Measurements from ENCODE around the gene ALDH1A1. TPM values are rescaled to one million over a fixed set of nuclear protein-coding genes. Genes with fewer than 3 reads are reported as not detected.

Gene ALDH1A1
- total and polyA plus RNA-seq, 2 of the 8 experiments (the other 6 are each of a cell fraction or from before 2014, with no cell fraction given): 0.50 to 0.82 TPM

DNA sequence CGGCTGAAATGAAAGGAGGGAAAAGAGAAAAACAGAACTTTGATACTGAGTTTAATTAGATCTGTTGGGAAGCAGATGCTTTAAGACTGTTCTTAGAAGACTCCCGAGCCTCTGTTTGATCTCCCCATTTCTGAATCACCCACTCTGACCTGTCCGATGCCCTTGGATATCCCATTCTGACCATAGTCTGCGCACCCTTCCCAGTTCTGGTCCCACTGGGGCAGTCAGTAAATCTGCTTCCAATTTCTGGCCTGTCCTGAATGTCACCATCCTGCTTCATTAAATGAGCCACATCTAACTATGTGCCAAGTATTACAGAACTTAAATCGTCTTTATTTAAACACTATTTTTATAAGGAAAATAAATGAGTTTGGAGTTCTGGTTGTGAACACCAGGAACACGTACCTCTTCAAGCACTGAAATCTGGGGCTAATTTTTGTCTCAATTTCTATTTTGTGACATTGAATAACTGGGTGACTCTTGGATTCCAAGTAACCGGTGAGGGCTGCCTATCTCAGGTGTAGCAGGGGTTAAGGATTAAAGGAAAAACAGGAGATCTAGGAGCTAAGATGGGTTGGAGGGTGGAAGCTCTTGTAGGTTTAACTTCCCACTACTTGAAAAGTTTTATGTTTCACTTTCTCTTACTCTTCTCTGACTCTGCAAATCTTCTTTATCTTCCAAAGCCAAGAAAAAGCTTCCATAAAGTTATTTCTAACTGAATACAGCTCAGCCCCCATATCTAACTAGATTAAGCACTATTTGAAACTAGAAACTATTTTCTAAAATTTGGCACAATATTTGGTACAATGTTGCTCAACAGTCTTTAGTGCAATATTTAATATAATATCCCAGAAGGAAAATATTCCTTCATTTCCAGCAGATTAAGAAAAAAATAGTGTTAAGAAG, 40.1 kb downstream of the ALDH1A1 start (continued):
- no peak for TF ChIP-seq CTBP2 (IDR thresholded peaks at IDR 0.05; ENCODE audit: borderline replicate concordance, insufficient read depth, insufficient read length, low read length)
- no peak for TF ChIP-seq TBP (IDR thresholded peaks at IDR 0.05; ENCODE audit: low read depth, low read length)
- no peak for TF ChIP-seq TEAD4 (IDR thresholded peaks at IDR 0.05; ENCODE audit: low read depth, low read length)
- TF ChIP-seq SIX5 (IDR thresholded peaks at IDR 0.05; ENCODE audit: low read depth, low read length): no peak
- no peak for TF ChIP-seq CBX8 (IDR thresholded peaks at IDR 0.05; ENCODE audit: borderline replicate concordance, low read depth, low read length)

All from H1 (cell line).